ENCODE results near the gene RARRES1.

The RARRES1 gene

DNA sequence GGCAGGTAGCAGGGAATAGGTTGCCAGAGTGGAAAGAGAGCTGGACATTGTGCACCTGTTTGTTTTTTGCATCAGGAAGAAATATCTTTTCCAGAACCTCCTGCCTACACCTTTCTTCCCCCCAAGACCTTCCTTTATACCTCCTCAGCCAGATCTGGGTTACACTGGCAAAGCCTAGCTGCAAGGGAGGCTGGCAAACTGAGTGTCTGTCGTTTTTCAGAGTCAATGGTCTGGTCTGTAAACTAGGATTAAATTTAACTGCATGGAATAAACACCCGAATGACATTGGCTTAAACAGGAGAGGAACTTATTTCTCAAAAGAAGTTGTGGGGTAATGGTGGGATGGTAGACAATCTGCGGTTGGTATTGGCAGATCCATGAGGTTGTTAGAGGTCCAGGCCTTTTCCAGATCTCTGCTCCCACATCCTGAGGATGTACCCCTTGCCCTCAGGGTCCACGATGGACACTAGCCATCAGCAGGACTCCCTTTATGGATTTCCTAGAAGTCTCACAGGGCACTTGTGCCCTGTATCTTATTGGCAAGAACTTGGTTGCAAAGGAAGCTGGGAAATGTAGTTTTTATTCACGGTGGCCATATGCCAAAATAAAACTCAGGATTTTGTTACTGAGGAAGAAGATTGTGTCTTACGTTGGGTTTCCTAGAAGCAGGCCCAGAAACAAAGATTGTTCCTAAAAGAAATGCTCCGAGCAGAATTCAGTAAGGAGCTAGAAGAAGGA, 3.2 kb upstream of the RARRES1 start:
- no peak for DNase-seq (ENCODE audit: extremely low read depth in 1 of 2, low read depth in 1 of 2)

DNA sequence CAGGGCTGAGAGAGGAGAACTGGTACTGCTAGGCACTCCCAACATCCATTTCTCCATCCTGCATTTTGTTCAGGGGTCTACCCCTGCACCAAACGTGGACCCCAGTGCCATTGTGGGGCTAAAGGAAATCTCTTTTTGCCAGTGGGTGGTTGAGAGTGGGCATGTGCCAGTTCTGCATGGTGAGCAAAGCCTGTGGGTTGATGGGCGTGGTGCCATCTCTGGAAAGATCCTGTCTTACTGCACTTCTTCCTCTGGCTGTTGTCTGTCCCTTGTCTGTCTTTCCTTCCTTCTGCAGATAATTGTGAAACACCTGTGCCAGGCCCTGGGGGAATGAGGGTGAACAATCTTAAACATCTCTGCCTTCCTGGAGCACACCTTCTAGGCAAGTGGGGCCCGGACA, 1.4 kb upstream of the RARRES1 start:
- no peak for DNase-seq (ENCODE audit: extremely low read depth in 1 of 2, low read depth in 1 of 2)

GRCh38 chr3:158732856-158733200, 571 bp upstream of the RARRES1 start:
- no peak for DNase-seq (ENCODE audit: extremely low read depth in 1 of 2, low read depth in 1 of 2)

DNA sequence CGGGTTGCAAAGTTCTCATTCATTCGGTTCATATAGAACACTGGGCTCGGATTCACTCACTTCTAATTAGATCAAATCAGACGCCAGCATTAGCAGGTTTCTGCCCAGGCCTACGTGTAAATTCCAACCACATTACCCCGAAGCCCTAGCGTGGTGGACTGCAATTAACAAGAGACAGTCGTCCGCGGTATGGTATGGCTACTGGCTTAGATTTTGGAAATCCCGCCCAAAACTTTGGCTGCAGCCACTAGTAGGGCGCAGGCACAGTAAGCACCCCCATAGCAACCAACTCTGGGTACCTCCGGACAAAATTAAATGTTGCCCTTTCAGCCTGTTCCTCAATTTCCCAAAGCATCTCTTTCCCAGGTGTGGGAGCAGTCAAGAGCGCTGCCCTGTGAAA, 771 bp downstream of the RARRES1 start:
- no peak for DNase-seq (ENCODE audit: extremely low read depth in 1 of 2, low read depth in 1 of 2)

DNA sequence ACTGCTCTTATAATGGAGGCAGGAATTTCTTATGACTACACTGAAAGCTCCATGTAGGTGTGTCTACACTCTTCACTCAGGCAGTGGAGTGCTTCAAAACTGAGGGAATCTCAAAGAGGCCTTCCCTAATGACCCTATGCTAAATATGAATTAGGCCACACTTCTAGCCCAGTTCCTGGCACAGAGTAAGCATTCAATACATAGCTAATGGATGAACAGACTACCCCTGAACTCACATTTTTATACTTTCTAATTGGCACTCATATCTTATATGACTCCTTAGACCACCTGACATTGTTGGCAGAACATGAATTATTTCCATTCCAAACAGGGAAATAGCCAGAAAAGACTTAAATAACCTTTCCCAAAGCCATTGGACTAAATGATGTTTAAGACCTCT, 3.4 kb downstream of the RARRES1 start:
- DNase-seq (ENCODE audit: extremely low read depth in 1 of 2, low read depth in 1 of 2): no peak

- DNase-seq (ENCODE audit: extremely low read depth in 1 of 2, low read depth in 1 of 2): no peak
These were observed 4.2 kb downstream of the RARRES1 start for GRCh38 chr3:158728061-158728377.

DNA sequence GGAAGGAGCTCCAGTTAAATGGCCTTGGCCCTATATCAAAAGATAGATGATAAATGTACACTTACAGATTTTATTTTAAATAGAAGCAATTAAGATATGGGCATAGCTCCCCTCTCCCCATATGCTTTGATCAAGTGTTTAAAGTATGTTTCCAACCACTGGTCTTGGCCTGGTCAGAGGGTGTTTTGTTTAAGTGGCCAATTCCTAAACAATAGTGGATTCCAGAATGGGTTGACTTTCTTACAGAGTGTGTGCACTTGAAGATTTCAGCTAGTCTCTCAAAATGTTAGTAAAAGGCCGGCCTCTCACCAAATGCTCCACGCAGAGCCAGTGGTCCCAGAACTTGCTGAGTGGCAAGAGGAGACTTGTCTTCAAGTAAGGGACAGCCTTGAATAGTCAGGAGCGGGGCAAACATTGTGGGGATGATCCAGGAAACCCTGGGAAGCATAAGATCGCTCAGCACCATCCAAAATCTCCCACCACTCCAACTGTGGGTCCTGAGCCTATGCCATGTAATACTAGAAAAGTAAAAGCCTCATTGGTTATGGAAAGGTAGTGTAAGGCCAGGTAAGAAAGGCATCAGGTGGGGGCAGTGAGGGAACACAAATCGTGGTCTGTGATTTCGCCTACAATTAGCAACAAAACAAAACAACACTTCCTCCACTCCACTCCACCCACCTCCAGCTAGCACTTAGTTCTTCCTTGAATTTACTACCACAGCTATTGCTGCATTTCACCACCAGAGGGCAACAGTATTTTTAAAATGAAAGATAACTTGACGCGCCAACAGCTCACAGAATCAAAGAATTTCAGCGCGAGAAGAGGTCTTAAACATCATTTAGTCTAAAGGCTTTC, 4.8 kb downstream of the RARRES1 start:
- DNase-seq (ENCODE audit: extremely low read depth in 1 of 2, low read depth in 1 of 2): no peak

GRCh38 chr3:158725348-158726011, 6.8 kb downstream of the RARRES1 start:
- no peak for DNase-seq (ENCODE audit: extremely low read depth in 1 of 2, low read depth in 1 of 2)

GRCh38 chr3:158723991-158724390, 8.3 kb downstream of the RARRES1 start:
- DNase-seq (ENCODE audit: extremely low read depth in 1 of 2, low read depth in 1 of 2): no peak

DNA sequence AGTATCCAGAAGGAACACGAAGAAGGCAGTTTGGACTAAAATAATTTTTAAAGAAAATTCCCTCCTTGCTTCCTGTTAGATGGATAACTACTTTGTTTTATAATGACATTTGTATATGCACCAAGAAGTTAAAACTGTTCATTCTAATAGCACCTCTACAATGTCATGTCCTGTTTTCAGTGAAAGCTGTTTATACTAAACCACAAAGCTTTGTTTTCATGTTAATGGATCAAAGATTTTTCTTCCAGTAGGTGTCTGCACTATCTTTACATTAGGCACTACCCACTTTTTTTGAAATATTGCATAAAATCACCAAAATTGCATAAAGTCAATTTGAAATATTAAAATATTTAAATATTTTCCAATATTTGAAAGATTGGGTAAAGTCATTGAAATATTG, 10.1 kb downstream of the RARRES1 start:
- DNase-seq (ENCODE audit: extremely low read depth in 1 of 2, low read depth in 1 of 2): no peak

DNA sequence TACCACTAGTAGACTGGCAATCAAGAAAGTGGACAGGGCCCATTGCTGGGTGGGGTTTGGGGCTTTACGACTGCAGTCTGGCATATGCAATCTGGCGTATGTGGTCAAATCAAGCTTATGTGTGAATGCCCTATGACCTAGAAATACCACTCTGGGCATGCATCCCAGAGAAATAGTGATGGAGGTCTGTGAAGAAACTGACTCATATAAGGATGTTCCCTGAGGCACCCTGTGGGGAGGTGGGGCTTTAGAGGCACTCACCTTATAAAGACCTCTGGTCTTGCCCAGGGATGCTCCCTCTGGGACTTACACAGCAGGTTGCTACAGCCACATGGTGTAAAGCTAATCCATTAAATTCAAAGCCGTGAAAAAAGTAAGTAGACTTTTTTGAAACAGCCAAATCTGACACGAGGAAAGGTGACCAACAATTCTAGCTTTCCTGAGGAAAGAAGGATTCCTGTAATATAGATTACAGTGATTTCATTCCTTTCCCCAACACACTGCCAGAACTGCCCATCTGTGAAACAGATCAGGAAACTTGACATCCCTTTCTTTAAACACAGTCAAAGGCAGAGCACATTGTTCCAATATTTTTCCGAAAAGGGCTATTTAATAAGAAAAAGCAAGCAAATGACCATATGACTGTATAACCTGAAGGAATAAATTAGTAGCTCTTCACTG, 13.6 kb downstream of the RARRES1 start:
- no peak for DNase-seq (ENCODE audit: extremely low read depth in 1 of 2, low read depth in 1 of 2)

DNA sequence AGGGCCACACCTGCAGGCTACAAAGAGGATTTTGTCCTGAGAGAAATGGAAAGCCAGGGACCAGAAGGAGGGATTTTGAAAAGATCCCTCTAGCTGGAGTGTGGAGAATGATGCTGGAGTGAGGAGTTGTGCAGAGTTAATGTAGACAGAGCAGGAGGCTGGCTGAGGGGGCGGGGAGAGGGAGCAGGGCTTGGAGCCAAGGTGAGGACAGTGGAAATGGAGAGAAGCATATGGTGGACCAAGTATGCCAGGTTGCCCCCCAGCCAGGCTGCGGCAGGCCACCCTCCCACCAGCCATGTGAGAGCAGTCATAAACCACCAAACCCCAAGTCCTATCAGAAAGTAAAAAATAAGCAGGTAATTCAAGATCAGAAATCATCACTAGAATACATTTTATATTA, 14.7 kb downstream of the RARRES1 start:
- no peak for DNase-seq (ENCODE audit: extremely low read depth in 1 of 2, low read depth in 1 of 2)

DNA sequence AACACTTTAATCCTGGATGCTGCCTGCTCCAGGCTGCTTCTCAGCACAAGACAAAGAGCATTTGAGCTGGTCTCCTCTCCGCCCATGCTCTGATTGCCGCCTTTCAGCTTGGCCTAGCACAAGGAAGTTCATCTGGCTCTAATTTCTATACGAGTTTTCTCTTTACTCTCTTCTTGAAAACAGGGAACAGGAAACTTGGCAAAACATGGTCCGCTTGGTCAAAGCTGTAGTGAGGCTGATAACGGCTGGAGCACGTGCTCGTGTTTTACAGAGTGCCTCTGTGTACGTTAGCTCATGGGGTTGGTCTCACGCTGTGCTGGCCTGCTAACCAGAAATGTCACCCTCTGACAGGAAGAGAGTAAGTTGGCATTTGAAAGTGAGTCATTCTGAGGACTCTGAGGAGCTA, 19.2 kb downstream of the RARRES1 start:
- DNase-seq (ENCODE audit: extremely low read depth in 1 of 2, low read depth in 1 of 2): no peak

GRCh38 chr3:158712443-158712842, 19.8 kb downstream of the RARRES1 start:
- no peak for DNase-seq (ENCODE audit: extremely low read depth in 1 of 2, low read depth in 1 of 2)

GRCh38 chr3:158711886-158712285, 20.4 kb downstream of the RARRES1 start:
- DNase-seq (ENCODE audit: extremely low read depth in 1 of 2, low read depth in 1 of 2): no peak

GRCh38 chr3:158710601-158711000, 21.7 kb downstream of the RARRES1 start:
- no peak for DNase-seq (ENCODE audit: extremely low read depth in 1 of 2, low read depth in 1 of 2)

- no peak for DNase-seq (ENCODE audit: extremely low read depth in 1 of 2, low read depth in 1 of 2)
These were observed 22.6 kb downstream of the RARRES1 start for GRCh38 chr3:158709666-158710083.

DNA sequence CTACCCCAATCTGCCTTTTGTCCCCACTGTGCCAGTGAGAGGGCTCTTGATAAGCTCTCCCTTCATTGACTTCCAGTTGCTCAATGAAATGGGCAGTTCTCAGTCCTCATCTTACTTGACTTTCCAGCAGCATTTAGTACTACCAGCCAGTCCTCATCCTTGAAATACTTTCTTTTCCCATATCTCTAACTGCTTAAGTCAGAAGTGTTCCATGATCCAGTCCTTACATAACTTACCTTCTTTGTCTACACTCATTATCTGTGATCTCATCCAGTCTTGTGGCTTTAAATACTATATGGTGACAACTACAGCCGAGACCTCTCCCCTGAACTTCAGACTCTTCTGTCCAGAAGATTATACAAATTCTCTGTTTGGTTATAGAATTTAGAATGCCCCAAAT, 28.7 kb downstream of the RARRES1 start:
- no peak for DNase-seq (ENCODE audit: extremely low read depth in 1 of 2, low read depth in 1 of 2)

GRCh38 chr3:158702815-158703481, 29.3 kb downstream of the RARRES1 start:
- DNase-seq (ENCODE audit: extremely low read depth in 1 of 2, low read depth in 1 of 2): no peak

- no peak for DNase-seq (ENCODE audit: extremely low read depth in 1 of 2, low read depth in 1 of 2)
These were observed 30.7 kb downstream of the RARRES1 start for GRCh38 chr3:158701420-158702065.
